Activated T-helper 9 cell treated with anti-CD3 and anti-CD28 coated beads, Interleukin-2, amount 50 U/mL, for 16 hours (primary cell): ENCODE measurements around the gene TMED4.

Experiments used
- DNase-seq: peaks from one replicate; pipeline ENCODE4 v3.0.0-alpha.2; 2020; ENCODE audit warnings: low read depth

The TMED4 gene

GRCh38 chr7:44539669-44540506, 42.1 kb downstream of the TMED4 start:
- no peak for DNase-seq

GRCh38 chr7:44538798-44539668, 43.0 kb downstream of the TMED4 start:
- DNase-seq = no peak

- DNase-seq = no peak
Observed at GRCh38 chr7:44538093-44538797, 43.8 kb downstream of the TMED4 start.

GRCh38 chr7:44537442-44537841, 44.6 kb downstream of the TMED4 start:
- no peak for DNase-seq

GRCh38 chr7:44536090-44536489, 45.9 kb downstream of the TMED4 start:
- DNase-seq = no peak

GRCh38 chr7:44535348-44536064, 46.5 kb downstream of the TMED4 start:
- DNase-seq = no peak

GRCh38 chr7:44534501-44534900, 47.5 kb downstream of the TMED4 start:
- DNase-seq = peak; percentile 8

- DNase-seq = no peak
Observed at GRCh38 chr7:44534087-44534486, 47.9 kb downstream of the TMED4 start.

GRCh38 chr7:44533301-44534055, 48.6 kb downstream of the TMED4 start:
- DNase-seq = no peak

- no peak for DNase-seq
Observed at GRCh38 chr7:44531421-44532380, 50.3 kb downstream of the TMED4 start.

- no peak for DNase-seq
Observed at GRCh38 chr7:44530990-44531389, 51.0 kb downstream of the TMED4 start.
